Islet precursor cell (in vitro differentiated cells): ENCODE results near the gene AUTS2.

ENCODE experiments used
- DNase-seq: peaks from one replicate; pipeline ENCODE4 v3.0.0-alpha.2; 2018

The AUTS2 gene

GRCh38 chr7:69910150-69910549 lies 311.9 kb downstream of the AUTS2 start:
- no peak for DNase-seq

GRCh38 chr7:69911337-69911736 lies 313.1 kb downstream of the AUTS2 start:
- DNase-seq: no peak

- DNase-seq: no peak
Measured at GRCh38 chr7:69912141-69912540, 313.9 kb downstream of the AUTS2 start.

- DNase-seq: no peak
Measured at GRCh38 chr7:69912846-69913245, 314.6 kb downstream of the AUTS2 start.

- no peak for DNase-seq
Measured at GRCh38 chr7:69919426-69920111, 321.3 kb downstream of the AUTS2 start.

- no peak for DNase-seq
Measured at GRCh38 chr7:69920797-69921196, 322.5 kb downstream of the AUTS2 start.

- DNase-seq: no peak
Measured at GRCh38 chr7:69922026-69922803, 323.9 kb downstream of the AUTS2 start.

- DNase-seq: no peak
Measured at GRCh38 chr7:69927461-69927860, 329.2 kb downstream of the AUTS2 start.

GRCh38 chr7:69928621-69929020 lies 330.3 kb downstream of the AUTS2 start:
- DNase-seq: no peak

- no peak for DNase-seq
Measured at GRCh38 chr7:69929622-69930021, 331.3 kb downstream of the AUTS2 start.

GRCh38 chr7:69932034-69932628 lies 333.9 kb downstream of the AUTS2 start:
- peak; percentile 60 for DNase-seq

- DNase-seq: peak; percentile 77
Measured at GRCh38 chr7:69934144-69934903, 336.0 kb downstream of the AUTS2 start.

- no peak for DNase-seq
Measured at GRCh38 chr7:69935107-69935506, 336.8 kb downstream of the AUTS2 start.

GRCh38 chr7:69937097-69937496 lies 338.8 kb downstream of the AUTS2 start:
- DNase-seq: no peak

GRCh38 chr7:69939317-69939716 lies 341.0 kb downstream of the AUTS2 start:
- no peak for DNase-seq

GRCh38 chr7:69941077-69941651 lies 342.9 kb downstream of the AUTS2 start:
- DNase-seq: no peak

- no peak for DNase-seq
Measured at GRCh38 chr7:69942573-69942972, 344.3 kb downstream of the AUTS2 start.

GRCh38 chr7:69946901-69947300 lies 348.6 kb downstream of the AUTS2 start:
- no peak for DNase-seq

GRCh38 chr7:69947998-69948397 lies 349.7 kb downstream of the AUTS2 start:
- DNase-seq: no peak

GRCh38 chr7:69949122-69949521 lies 350.8 kb downstream of the AUTS2 start:
- no peak for DNase-seq

GRCh38 chr7:69951458-69951857 lies 353.2 kb downstream of the AUTS2 start:
- DNase-seq: no peak

GRCh38 chr7:69953136-69954067 lies 355.1 kb downstream of the AUTS2 start:
- DNase-seq: no peak
